ENCODE data around the gene OSBPL9. TPM values are rescaled to one million over a fixed set of nuclear protein-coding genes. Genes with fewer than 3 reads are reported as not detected.

The OSBPL9 gene
- total RNA-seq, 1 donor from 2014 or later = 91.2 TPM

- DNase-seq (ENCODE audit: low spot score) = no peak
- TF ChIP-seq CTCF (IDR thresholded peaks at IDR 0.05; ENCODE audit: unreplicated experiment) = no peak
- Mint-ChIP-seq H3K36me3 (ENCODE audit: low read depth, unreplicated experiment) (no peaks in the 10 kb centered on the region), H3K4me1 (ENCODE audit: unreplicated experiment) (peaks cover 3% of the 10 kb centered on the region), H3K27me3 (ENCODE audit: unreplicated experiment) (no peaks in the 10 kb centered on the region), H3K4me3 (ENCODE audit: unreplicated experiment) (no peak overlapping the region), H3K9me3 (ENCODE audit: unreplicated experiment) (no peaks in the 10 kb centered on the region), H3K27ac (ENCODE audit: unreplicated experiment) (no peak overlapping the region)
Measured at GRCh38 chr1:51628715-51629590, 12.1 kb downstream of the OSBPL9 start.

GRCh38 chr1:51629918-51630317 is 13.0 kb downstream of the OSBPL9 start:
- Mint-ChIP-seq H3K36me3 (ENCODE audit: low read depth, unreplicated experiment) (no peaks in the 10 kb centered on the region), H3K27me3 (ENCODE audit: unreplicated experiment) (no peaks in the 10 kb centered on the region), H3K4me1 (ENCODE audit: unreplicated experiment) (peaks cover 7% of the 10 kb centered on the region), H3K4me3 (ENCODE audit: unreplicated experiment) (no peak overlapping the region), H3K27ac (ENCODE audit: unreplicated experiment) (no peak overlapping the region), H3K9me3 (ENCODE audit: unreplicated experiment) (no peaks in the 10 kb centered on the region)
- TF ChIP-seq CTCF (IDR thresholded peaks at IDR 0.05; ENCODE audit: unreplicated experiment) = no peak
- no peak for DNase-seq (ENCODE audit: low spot score)

- DNase-seq (ENCODE audit: low spot score) = no peak
- Mint-ChIP-seq H3K4me1 (ENCODE audit: unreplicated experiment) (peaks cover 9% of the 10 kb centered on the region), H3K27me3 (ENCODE audit: unreplicated experiment) (no peaks in the 10 kb centered on the region), H3K9me3 (ENCODE audit: unreplicated experiment) (no peaks in the 10 kb centered on the region), H3K27ac (ENCODE audit: unreplicated experiment) (no peak overlapping the region), H3K36me3 (ENCODE audit: low read depth, unreplicated experiment) (no peaks in the 10 kb centered on the region), H3K4me3 (ENCODE audit: unreplicated experiment) (no peak overlapping the region)
- TF ChIP-seq CTCF (IDR thresholded peaks at IDR 0.05; ENCODE audit: unreplicated experiment) = no peak
Measured at GRCh38 chr1:51630393-51630792, 13.5 kb downstream of the OSBPL9 start.

- Mint-ChIP-seq H3K27ac (ENCODE audit: unreplicated experiment) (no peak overlapping the region), H3K36me3 (ENCODE audit: low read depth, unreplicated experiment) (no peaks in the 10 kb centered on the region)
Measured at GRCh38 chr1:51630922-51631321, 14.0 kb downstream of the OSBPL9 start.

More at GRCh38 chr1:51630922-51631321, 14.0 kb downstream of the OSBPL9 start:
- Mint-ChIP-seq H3K27me3 (ENCODE audit: unreplicated experiment) (no peaks in the 10 kb centered on the region), H3K4me3 (ENCODE audit: unreplicated experiment) (no peak overlapping the region), H3K9me3 (ENCODE audit: unreplicated experiment) (no peaks in the 10 kb centered on the region), H3K4me1 (ENCODE audit: unreplicated experiment) (peaks cover 9% of the 10 kb centered on the region)
- TF ChIP-seq CTCF (IDR thresholded peaks at IDR 0.05; ENCODE audit: unreplicated experiment) = no peak
- no peak for DNase-seq (ENCODE audit: low spot score)
